ENCODE data around the gene RER1.

Gene RER1

DNA sequence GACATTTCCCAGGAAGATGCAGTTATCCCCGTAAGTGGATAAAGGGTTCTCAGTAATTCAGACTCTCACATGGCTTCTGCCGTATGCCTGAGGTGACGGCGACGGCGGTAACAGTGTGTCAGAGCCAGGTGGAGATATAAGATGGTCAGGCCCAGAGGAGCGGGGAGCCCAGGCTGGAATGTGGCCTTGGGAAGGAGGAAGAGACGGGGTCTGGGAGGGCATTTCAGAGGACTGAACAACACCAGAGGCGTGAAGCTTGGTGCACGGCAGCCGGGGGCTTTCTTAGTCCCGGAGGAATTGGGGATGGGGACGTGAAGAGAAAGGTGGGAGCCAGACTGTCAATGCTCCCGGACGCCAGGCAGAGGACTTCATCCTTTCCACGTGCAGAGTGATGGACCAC lies 1.0 kb downstream of the RER1 start:
- no peak for DNase-seq

DNA sequence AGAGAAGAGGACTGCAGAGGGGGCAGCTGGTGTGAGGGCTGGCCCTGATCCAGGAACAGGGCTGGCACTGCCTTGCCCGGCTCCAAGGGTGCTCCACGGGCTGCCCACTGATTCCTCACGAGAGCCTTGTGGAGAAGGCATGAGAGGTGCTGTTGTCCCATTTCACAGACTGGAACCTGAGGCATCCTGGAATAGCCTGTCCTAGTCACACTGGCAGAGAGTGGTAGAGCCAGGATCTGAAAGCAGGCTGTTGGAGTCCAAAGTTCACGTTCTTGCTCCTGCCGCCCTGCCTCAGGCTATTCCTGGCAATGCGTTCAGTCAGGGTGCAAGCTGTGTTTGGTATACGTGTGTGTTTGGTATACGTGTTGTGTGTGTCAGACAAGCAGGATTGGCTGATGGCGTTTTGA lies 1.8 kb downstream of the RER1 start:
- no peak for DNase-seq

DNA sequence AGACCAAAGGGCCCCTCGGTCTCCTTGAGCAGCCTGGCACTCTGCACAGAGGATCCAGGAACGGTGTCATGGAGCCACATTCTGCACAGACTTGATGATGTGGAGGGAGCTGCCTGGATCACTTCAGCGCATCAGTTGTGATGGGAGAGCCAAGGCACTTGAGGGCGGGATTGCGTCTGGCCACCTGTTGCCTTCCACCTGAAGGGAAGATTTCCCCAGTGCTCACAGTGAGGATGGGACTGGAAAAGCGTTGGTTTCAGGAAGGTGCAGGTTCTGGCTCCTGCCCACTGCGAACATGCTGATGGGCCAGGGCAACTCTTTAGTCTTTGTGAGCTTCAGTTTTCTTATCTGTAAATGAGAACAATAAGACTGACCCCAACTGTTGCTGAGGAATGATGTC lies 2.6 kb downstream of the RER1 start:
- DNase-seq, result no peak

DNA sequence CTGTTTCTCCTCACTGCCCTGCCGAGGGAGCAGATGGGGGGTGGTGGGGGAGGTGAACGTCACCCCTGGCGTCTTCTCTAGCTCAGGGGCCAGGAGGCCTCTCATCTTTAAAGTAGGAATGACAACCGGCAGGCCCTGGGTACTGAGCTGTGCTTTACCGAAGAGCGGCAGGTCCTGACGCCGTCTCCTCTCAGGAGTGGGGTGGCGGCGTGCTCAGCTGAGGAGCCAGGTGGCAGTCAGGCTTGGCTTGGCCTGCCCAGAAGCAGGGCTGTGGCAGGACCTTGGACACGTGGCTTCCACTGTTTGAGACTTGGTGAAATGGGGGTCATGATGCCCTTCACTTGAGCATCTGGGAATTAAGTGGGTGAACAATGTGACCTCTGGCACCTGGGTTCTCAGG lies 3.1 kb downstream of the RER1 start:
- no peak for DNase-seq

DNA sequence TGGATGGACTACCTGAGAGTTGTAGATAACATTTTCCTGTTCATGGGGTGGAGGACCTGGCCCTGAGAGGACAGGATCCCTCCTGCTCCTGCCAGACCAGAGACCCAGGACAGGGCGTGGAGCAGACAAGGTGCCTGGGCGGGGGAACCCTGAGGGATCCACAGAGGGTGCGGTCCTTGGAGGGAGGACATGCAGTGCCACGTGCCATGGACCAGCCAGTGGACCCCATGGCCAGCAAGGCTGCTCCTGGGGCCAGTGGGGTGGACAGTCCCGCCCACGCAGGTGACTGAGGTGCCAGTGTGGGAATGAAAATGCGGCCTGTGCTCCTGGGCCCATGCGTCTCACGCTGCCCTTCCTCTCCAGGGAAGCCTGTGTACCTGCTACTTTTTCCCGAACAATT lies 3.6 kb downstream of the RER1 start:
- no peak for DNase-seq

DNA sequence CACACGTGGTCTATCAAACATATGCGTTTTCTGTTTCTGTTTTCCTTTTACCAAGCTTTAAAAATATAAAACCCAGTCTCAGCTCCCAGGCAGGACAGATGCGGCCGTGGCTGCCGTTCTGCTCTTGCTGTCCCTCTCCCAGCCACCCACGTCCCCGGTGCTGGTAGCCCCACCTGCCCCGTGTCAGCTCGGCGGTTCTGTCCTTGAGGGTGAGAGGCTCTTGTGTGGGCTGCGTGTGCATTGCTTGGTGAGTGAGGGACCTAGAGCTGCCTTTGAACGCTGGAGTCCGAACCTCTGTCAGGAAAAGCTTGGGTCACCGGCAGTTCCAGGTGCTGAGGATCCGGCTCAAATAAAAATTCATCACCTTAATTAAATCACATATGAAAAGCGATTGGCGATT lies 4.4 kb downstream of the RER1 start:
- DNase-seq, result no peak

DNA sequence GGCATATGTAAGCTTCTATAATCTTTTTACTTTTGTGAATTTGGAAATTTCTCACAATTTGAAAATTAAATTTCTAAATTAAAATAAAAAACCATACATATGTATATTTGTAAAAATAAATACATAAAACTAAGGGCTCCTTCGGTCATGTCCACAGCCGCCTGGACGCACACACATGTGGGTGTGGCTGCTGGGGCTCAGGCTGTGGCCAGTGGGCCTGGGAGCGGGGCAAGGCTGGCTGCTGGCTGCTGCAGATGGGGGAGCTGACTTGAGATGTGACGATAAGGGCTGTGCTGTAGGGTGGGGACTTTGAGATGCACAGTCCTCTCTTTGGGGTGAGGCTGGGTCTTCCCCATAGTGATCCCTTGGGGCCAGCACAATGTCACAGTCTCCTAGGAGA lies 4.8 kb downstream of the RER1 start:
- DNase-seq, result no peak

DNA sequence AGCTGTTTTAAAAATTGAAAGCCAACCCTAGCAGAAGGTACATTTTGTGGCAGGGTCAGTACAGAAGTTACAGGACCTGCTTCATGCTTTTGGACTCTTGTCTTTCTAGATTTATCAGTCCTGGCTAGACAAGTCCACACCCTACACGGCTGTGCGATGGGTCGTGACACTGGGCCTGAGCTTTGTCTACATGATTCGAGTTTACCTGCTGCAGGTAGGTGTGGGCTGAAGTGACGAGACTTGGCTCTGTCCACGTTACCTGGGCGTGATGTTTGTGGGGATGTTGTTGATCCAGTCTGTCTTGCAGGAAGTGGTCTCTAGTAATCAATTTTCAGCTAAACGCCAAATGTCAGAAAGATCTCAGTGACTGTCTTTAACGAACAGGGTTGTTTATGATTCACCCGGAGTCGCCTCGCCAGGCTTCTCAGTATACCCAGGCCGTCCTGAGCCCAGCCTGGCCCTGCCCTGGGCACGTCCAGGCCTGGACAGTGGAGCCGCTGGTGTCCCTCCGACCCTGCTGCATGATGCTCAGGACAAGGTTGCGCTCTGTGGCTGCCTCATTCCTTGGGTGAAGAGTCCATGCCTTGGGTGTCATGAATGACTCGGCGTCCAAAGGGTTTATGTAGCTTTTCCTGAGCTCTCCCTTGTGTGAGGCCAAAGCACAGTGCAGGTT lies 5.5 kb downstream of the RER1 start:
- DNase-seq, result no peak

DNA sequence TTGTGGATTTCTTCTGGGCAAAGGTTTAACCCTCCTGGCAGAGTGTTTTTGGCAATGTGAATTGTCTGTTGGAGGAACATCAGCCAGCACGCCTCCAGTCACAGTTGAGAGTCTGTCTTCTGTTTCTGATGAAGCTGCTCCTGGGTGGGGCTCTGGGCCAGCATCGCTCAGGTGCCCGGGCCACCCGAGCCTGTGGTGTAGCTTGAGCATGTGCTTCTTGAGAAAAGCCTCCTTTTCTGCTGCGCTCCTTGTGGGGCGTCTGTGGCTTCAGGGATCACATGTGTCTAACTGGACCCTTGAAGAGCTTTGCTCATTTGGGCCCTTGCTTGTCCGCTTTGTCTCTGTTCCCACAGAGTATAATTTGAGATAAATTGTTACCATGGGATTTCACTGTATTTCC lies 7.2 kb downstream of the RER1 start:
- DNase-seq, result no peak

DNA sequence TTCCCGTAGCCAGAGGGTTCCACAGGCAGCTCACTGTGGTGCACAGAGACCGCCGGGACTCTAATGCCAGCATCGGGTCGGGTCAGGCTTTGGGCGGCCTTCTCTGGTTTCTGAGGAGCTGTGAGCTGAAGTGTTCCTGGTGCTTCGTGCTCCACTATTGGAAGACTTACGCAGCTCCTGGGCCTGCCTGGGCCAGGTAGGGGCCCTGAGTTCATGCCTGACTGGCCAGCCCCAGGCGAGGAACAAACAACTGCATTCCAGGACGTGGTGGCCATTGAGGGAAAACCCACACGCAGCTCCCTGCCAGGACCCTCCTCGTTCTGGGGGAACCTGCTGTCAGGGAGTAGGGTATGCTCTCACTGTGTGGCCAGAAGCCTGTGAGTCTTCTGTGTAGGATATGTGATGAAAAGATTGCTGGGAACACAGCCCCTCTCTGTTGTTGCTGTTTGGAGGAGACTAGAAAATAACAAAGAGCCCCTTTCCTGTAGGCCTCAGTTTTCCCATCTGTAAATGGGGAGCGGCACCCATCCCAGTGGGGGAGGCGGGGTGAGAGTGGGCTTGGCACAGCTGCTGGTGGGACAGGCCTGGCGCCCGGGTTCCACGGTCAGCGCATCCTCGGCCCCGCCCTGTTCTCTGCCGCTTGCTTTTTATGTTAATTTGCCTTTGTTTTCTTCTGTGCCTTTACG lies 8.4 kb downstream of the RER1 start:
- DNase-seq, result no peak

DNA sequence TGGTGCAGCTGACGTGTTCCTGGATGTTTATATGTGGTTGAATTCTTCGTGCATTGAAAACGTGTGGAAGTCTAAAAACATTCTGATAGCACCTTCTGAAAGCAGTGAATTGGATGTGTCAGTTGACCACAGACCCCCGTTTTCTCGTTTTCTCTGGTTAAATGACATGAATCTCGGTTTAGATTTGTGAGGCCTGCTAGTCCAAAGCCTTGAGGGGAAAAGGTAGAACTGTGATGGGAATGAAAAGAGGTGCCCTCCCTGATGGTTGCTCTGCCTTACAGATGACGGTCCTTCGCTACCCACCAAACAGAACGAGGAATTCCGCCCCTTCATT lies 8.9 kb downstream of the RER1 start:
- DNase-seq, result no peak

DNA sequence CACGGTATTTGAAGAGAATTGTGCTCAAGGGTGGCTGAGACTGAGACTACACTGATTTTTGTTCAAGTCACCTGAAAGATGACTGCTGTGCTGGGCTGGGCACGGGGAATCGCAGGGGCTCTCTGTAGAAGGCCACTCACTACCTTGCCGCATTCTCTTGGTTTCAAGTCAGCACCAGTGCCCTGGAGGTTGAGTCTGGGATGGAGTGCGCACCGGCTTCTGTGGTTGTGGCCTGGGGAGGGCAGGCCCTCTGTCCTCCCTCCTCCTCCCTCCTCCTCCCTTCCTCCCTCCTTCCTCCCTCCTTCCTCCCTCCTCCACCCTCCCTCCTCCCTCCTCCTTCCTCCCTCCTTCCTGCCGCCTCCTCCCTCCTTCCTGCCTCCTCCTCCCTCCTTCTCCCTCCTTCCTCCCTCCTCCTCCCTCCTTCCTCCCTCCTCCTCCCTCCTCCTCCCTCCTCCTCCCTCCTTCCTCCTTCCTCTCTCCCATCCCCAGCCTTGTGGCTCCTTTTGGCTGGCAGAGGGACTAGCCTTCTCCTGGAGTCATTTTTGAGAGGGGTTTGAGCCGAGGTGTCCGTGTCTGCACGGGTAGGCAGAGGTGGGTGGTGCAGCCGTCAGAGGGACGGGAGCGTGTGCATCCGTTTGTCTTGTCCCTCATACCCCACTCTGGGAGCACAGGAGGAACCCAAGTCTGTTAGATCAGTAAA lies 9.5 kb downstream of the RER1 start:
- DNase-seq, result no peak

DNA sequence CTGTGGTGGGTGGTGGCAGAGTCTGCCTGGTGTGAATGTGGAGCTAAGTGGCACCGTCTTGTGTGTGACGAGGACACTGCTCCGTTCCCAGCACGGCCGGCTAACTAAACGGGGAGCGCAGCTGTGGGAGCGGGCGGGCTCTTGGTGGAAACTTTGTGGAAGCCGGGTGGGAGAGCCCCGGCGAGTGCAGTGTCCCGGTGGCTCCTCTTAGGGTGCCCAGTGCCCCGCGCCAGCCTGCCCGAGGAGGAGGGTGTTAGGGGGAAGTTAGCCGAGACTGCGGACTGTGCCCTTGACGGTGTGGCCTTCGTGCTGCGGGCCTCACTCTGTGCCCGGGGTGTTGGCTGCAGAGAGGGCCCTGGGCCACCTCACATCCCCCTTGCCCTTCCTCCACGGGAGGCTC lies 10.8 kb downstream of the RER1 start:
- no peak for DNase-seq

DNA sequence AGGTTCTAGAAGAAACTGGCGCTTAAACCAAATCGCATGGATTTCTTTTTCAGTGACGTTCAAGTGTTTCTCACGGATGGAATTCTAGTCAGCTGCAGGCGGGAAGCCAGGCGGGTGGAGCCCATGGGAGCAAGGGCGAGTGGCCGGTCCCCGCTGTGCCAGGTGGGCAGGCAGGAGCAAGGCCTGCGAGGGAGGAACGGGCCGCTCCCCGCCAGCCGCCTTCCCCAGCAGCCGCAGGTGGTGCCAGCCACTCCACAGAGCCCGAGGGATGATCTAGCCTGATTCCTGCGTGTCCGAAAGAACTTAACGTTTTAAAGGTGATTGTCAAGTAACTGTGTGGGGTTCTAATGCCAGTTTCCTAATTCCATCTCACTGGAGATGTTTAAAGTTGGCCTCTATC lies 11.6 kb downstream of the RER1 start:
- no peak for DNase-seq

DNA sequence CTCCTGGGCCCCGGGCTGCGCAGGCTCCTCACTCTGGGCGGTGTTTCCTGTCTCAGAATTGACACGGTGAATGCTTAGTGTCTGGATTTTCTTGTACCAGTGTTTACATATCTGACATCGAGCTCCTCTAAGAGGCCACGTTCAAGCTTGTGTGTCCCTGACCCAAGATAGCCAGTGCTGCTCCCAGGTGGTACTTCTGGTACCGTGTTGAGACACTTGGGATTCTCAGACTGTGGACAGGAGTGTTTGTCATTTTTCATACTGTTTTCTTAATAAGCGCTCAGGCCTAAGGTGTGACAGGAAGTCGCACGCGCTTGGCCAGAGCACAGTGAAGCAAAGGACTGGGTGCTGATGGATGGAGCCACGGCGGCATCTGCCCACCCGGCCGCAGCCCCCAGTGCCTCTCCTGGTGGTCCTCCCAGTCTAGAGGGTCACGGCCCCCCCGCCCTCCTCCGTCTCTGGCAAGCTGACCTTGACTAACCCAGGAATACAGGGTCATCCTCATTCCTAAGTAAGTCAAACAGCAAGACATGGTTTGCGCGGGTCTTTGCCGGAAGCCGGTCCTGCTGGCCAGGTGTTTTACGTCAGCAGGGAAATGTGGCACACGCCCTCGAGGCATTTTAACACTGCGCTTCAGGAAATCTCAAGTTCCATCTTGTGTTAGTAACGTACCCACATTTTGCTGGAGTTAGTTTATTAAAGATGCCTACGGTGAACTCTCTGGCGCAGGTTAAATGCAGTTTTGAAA lies 12.7 kb downstream of the RER1 start:
- DNase-seq, result no peak

DNA sequence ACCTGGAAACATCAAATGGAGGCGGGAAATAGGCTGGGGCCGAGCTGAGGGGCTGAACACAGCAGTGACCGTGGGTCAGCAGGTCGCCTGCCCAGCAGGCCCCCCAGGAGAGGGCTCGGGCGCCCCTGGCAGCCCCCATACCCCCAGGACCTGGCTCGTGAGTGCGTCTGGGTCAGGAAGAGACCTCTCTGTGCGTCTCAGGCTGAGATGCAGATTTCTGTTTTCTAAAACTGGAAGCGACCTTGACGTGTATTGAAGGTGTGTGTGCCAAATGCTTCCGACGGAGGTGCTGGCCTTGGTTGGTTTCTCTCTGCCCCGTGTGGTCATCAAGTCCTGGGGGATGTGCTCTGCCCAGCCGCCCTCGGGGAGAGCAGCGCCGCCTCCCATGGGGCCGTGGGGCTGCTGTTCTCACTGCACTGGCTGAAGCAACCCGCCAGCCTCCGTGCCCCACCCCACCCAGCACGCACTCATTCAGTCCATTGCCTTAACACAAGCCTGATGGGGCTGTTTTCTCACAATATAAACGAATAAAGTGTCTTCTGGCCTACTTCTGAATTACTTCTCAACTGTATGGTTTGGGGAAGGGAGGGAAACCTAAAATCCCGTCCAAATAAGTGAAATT lies 13.4 kb downstream of the RER1 start:
- DNase-seq, result no peak

DNA sequence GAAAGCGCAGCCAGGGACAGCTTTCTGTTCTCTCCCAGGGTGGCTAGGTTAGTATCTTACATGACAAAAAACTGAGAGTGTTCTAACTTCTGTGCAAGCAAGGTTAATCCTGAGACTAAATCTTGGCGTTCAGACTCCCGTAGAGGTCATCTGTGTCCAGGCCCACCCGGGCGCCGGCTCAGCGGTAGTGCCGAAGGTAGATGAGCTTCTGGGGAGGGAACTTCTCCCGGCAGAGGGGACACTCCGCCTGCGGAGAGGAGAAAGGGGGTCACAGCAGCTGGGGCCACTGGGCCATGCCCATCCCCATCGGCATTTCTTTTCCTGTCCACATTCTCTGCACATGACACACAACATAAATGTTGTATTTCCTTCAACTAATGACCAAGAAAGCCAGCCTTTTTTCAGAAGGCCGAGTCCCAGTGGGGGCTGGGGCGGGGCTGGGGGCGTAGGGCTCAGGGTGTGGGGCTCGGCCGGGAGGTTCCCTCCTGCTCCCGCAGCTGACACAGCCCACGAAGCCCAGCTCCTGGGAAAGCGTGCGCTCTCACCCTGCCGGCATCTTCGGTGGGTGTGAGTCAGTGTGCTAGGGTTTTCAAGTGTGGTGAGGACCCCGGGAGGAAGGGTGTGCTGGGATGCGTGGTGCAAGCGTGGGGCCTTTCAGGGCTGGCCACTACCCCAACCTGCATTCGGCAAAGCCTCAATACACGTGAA lies 14.1 kb downstream of the RER1 start:
- DNase-seq, result no peak

DNA sequence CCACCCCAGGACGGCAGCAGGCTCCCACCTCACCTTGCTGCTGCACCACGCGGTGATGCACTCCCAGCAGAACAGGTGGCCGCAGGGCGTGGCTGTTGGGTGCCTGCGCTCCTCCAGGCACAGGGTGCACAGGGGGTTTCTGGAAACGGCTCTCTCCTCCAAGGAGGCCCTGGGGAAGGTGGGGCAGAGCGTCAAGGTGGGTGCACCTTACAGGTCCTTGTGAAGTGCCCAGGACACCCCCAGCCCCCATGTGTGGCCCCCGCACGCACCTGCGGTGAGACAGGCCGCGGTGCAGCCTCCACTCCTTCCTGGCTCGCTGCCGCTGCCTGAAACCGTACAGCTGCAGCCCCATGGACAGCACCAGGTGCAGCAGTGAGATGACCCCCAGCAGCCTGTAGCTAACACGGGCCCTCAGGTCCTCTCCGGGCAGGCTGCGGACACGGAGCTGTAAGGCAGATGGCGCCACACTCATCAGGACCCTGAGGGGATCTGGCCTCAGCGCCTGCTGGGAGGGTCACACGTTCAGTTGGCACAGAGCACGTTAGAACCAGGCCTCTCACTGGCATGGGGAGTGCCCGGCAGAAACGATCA lies 14.9 kb downstream of the RER1 start:
- no peak for DNase-seq

DNA sequence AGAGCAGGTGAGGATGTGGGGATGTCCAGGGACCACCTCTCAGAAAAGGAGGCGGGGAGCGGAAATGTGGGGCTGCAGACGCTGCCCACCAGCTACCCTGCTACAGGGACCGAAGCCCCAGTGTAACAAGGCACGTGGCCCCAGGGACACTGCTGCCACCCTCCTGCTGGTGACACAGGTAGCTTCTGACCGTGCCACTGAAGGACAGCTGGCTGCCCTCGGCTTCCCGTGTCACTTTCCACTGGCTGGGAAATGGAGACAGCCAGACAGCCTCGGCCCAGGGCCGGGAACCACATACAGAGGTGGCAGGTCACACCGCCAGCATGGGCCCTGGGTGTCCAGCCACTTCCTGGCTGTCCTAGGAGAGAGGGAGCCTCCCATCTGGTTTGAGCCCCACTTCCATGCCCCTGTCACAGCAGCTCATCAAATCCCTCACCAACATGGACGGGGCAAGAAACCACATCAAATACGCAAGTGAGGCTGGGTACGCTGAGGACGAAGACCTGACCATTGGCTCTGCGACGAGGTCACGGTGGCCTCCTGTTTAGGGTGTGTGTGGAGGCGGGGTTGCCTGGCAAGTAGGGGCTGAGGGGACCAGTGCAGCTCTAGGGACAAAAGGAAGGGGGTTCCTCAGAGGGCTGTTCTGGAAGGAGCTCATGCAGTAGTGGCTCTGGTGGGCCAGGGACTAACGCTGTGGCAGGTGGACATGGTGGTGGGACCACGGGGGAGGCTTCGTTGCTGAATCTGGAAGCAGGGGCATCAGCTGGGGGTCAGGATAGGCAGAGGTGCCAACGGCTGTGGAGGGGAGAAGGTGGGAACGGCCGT lies 15.7 kb downstream of the RER1 start:
- DNase-seq, result no peak

DNA sequence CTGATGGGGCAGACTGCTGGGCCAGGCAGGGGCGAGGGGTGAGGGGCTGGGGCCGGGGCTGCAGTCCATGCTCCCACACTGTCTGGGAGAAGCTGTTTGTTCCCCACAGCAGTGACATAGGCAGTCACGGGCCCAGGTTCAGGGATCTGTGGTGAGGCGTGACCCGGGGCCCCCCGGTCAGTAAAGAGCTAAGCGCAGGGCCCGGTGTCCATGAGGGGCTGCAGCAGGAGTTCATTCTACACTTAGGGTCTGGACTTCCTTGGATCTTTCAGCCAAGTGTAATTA lies 16.3 kb downstream of the RER1 start:
- DNase-seq, result no peak

DNA sequence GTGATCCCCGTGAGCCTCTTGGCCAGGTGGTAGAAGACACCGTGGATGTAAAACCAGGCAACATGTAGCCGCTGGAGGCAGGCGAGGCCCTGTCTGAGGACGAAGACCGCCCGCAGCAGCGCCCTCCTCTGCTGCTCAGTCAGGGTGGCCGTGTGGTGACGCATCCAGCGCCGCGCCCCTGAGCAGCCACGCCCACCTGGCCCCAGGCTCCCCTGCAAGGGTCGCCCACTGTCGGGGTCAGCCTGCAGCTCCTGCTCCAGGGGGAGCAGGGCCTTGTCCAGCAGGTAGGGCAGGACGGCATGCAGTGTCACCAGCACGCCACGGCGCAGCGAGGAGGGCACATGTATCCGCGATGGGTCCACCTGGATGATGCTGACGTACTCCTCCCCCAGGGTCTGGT lies 16.8 kb downstream of the RER1 start:
- DNase-seq, result no peak

DNA sequence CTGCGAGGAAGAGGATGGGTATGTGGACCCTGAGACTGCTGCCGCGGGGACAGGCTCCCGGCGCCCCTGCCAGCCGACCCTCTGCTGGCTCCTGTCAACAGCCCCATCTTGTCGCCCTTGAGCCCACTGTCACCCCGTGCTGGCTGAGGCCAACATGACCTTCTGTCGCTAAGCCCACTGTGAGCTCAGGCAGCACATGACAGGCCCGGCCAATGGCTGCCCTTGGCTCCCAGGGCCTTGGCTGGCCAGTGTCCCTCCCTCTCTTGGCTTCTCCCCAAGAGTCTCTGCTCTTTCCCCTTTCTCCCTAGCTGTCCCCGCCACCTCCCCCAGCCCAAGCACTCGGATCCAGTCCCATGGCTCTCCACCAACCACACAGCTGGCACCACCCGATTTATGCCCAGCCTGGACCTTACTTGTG lies 17.2 kb downstream of the RER1 start:
- DNase-seq, result no peak
